Erythroblast (primary cell): ENCODE results near the gene WNT4.

ENCODE experiments used
- GATA1 ChIP-seq: IDR thresholded peaks from 2 replicates; pipeline ENCODE4 v1.6.1; 2011; ENCODE audit warnings: low read depth, mild to moderate bottlenecking, control low read depth, low read length, moderate library complexity
- POLR2A ChIP-seq: IDR thresholded peaks from 2 replicates; pipeline ENCODE4 v1.6.1; 2011; ENCODE audit warnings: mild to moderate bottlenecking, low read length

- no peak for TF ChIP-seq POLR2A
- no peak for TF ChIP-seq GATA1
Observed at GRCh38 chr1:22126531-22126930, 16.4 kb downstream of the WNT4 start.
